Gastroesophageal sphincter (tissue), 3 donors: ENCODE results near the gene SLC9A8.

Experiments
- CTCF ChIP-seq, 4 experiments: fragments of 200-600 bp in 2 of 4; fragments of 450-650 bp in 2 of 4; sonication (generic) in 1 of 4; IDR thresholded peaks; one replicate each; pipeline ENCODE4 v1.5.1; 2017 to 2019; ENCODE audit warnings: antibody characterized with exemption in 4 of 4, mild to moderate bottlenecking in 2 of 4, moderate library complexity in 2 of 4
- POLR2A ChIP-seq, 2 donors: fragments of 450-650 bp; IDR thresholded peaks; one replicate each; pipeline ENCODE4 v1.6.1; 2017; ENCODE audit warnings: antibody characterized with exemption in 2 of 2, mild to moderate bottlenecking in 2 of 2, moderate library complexity in 1 of 2
- POLR2AphosphoS5 ChIP-seq: sonication (generic); formaldehyde crosslinking; IDR thresholded peaks from one replicate; pipeline ENCODE4 v1.6.1; 2017; ENCODE audit warnings: antibody characterized with exemption

- TF ChIP-seq POLR2A (IDR thresholded peaks at IDR 0.05) (no peak), CTCF (IDR thresholded peaks at IDR 0.05) (no peak), POLR2AphosphoS5 (no peak)
Measured at GRCh38 chr20:49859807-49860206, 47.2 kb downstream of the SLC9A8 start.
